GM03348 (cell line): ENCODE data around the gene ISX.

Experiments used
- DNase-seq: peaks from one replicate; pipeline ENCODE4 v3.0.0; 2012; ENCODE audit warnings: low spot score

ISX gene

GRCh38 chr22:35053060-35053835 lies 12.7 kb upstream of the ISX start:
- no peak for DNase-seq

- no peak for DNase-seq
Measured at GRCh38 chr22:35054064-35054463, 11.9 kb upstream of the ISX start.

- DNase-seq: no peak
Measured at GRCh38 chr22:35056486-35056885, 9.5 kb upstream of the ISX start.

- no peak for DNase-seq
Measured at GRCh38 chr22:35057155-35057554, 8.8 kb upstream of the ISX start.

GRCh38 chr22:35059632-35060031 lies 6.3 kb upstream of the ISX start:
- no peak for DNase-seq

- DNase-seq: no peak
Measured at GRCh38 chr22:35064664-35065063, 1.3 kb upstream of the ISX start.

- DNase-seq: no peak
Measured at GRCh38 chr22:35065183-35065582, 775 bp upstream of the ISX start.

- DNase-seq: no peak
Measured at GRCh38 chr22:35066768-35067167, 810 bp downstream of the ISX start.

- DNase-seq: no peak
Measured at GRCh38 chr22:35069541-35069940, 3.6 kb downstream of the ISX start.

GRCh38 chr22:35070451-35071093 lies 4.6 kb downstream of the ISX start:
- DNase-seq: no peak

- no peak for DNase-seq
Measured at GRCh38 chr22:35071784-35072183, 5.8 kb downstream of the ISX start.

- DNase-seq: peak; percentile 20
Measured at GRCh38 chr22:35072925-35073324, 7.0 kb downstream of the ISX start.

GRCh38 chr22:35074583-35074982 lies 8.6 kb downstream of the ISX start:
- DNase-seq: no peak

- DNase-seq: no peak
Measured at GRCh38 chr22:35076630-35077029, 10.7 kb downstream of the ISX start.

- no peak for DNase-seq
Measured at GRCh38 chr22:35085621-35086020, 19.7 kb downstream of the ISX start.

- DNase-seq: no peak
Measured at GRCh38 chr22:35089139-35089538, 23.2 kb downstream of the ISX start.

GRCh38 chr22:35092406-35092805 lies 26.4 kb downstream of the ISX start:
- DNase-seq: no peak

GRCh38 chr22:35098921-35099320 lies 33.0 kb downstream of the ISX start:
- no peak for DNase-seq

GRCh38 chr22:35099883-35100282 lies 33.9 kb downstream of the ISX start:
- DNase-seq: no peak

- no peak for DNase-seq
Measured at GRCh38 chr22:35102663-35103062, 36.7 kb downstream of the ISX start.

GRCh38 chr22:35103761-35104160 lies 37.8 kb downstream of the ISX start:
- DNase-seq: no peak

GRCh38 chr22:35104491-35104890 lies 38.5 kb downstream of the ISX start:
- DNase-seq: no peak

- no peak for DNase-seq
Measured at GRCh38 chr22:35109616-35110015, 43.7 kb downstream of the ISX start.

- DNase-seq: no peak
Measured at GRCh38 chr22:35111244-35111643, 45.3 kb downstream of the ISX start.
